HG03135 (cell line): ENCODE measurements around the gene PRPS1.
"Not testable (repeated sequence)": the region's sequence is repeated elsewhere in the genome, so short reads cannot be mapped to it uniquely, and the experiment has no call there.

Experiments used
- ATAC-seq: cut with Tn5 transposase; IDR thresholded peaks from one replicate; pipeline ENCODE4 v1.9.1; 2021; ENCODE audit warnings: mild to moderate bottlenecking, moderate library complexity; ENCODE audit not compliant: unreplicated experiment

The PRPS1 gene

GRCh38 chrX:107674480-107675364, 46.4 kb downstream of the PRPS1 start:
- peak; percentile 11 for ATAC-seq

GRCh38 chrX:107675365-107675654, 47.0 kb downstream of the PRPS1 start:
- no peak for ATAC-seq

- ATAC-seq = no peak
Measured at GRCh38 chrX:107675823-107676555, 47.7 kb downstream of the PRPS1 start.

DNA sequence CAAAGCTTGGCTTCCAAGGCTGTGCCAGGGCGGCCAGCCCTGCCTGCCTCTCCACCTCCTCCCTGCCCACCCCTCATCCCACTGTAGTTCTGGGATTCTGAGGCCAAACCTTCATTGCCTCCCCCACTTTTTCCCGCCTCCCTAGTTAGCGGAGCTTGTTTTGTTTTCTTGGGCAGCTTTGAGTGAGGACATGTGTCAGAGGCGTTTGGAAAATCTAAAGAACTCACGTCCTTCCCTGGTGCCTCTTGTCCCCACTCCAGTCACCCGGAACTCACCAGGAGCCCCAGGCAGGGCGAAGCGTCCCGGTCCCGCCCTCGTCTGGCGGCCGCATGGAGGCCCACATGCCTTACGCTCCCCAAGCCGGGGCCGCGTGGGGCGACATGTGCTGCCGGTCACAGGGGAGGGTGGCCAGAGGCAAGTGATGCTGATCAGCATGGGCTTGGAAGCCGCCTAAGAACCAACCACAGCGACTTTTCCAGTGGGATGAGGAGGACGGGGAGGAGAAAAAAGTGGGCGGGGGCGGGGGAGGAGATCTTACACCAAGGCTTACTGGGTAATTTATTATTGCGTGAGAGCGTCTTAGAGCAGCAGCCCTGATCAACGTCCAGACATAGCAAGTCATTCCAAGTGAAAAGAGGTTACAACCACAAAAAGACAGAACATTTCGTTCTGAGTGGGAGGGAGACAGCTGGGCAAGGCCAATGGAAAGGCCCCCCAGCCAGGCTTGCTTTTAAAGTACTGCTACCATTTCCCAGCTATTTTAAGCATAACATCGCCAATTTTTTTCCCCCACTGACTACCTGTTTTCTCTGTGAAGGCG, 48.5 kb downstream of the PRPS1 start:
- ATAC-seq = no peak

GRCh38 chrX:107677501-107677901, 49.2 kb downstream of the PRPS1 start:
- no peak for ATAC-seq

DNA sequence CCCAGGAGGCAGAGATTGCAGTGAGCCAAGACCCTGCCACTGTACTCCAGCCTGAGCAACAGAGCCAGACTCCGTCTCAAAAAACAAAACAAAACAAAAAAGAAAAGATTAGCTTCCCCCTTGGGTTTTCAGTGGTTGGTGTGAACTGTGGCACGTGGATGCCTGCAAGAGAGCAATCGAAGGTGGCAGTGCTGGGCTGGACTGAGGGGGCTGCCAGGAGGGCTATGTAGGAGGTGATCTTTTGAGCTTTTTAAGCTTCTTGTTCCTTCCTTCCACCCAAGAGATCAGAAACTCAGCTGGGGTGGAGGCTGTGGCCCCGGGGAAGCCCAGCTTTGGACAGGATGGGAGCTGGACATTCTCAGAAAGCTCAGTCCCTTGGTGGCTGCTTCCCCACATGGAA, 49.6 kb downstream of the PRPS1 start:
- no peak for ATAC-seq

- no peak for ATAC-seq
Measured at GRCh38 chrX:107678957-107679740, 50.8 kb downstream of the PRPS1 start.

DNA sequence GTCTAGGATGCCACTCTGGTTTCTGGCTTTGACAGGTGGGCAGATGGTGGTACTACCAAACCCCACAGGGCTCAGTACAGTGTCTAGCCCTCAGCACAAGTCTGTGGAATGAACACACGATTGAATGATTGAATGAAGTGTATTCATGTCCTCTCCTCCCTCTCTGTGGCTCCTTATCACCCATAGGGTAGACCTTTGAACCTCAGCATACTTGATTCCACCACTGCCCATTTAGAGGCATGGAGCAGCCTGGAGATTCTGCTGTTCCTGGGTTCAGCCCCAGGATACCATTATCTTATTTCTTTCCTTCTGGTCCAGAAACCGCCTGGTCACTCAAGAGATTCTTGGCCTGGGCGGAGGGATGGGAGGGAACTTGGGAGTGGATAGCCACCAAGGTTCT, 53.9 kb downstream of the PRPS1 start:
- no peak for ATAC-seq

GRCh38 chrX:107683124-107683895, 55.0 kb downstream of the PRPS1 start:
- no peak for ATAC-seq

DNA sequence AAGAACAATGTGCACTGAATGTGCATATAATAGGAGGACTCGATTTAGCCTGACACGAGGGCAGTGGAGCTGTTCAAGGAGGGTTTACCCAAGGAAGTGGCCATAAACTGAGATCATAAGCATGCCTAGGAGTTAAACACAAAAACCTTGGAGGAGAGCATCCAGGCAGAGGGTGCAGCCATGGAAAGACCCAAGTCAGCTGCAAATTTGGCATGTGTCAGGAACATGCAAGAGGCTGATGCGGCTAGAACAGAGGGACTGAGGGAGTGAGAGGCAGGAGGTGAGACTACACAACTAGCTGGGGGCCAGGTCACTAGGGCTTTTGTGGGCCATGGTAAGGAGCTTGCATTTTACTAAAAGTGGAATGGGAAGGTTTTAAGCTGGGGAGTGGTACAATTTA, 55.6 kb downstream of the PRPS1 start:
- no peak for ATAC-seq

DNA sequence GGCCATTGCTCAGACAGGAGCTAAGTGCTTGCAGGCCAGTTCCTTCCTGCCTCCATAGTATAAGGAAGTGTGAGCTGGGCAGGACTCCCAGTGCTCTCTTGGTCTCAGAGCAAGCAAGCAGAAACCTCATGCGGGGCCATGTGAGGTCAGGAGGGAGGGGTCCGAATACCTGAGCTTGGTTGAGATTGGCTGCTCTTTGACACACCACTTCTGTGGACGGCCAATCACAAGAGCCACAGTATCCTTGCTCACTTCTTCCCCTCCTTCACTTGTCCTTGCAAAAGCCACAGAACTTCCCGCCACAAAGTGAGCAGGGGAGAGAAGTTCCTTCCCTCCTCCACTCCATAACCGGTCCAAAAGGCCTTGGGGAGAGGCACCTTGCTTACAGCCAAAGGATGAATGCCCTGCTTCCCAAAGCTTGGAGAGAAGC, 56.7 kb downstream of the PRPS1 start:
- peak; percentile 78 for ATAC-seq

GRCh38 chrX:107685586-107685985, 57.3 kb downstream of the PRPS1 start:
- not testable (repeated sequence) for ATAC-seq

GRCh38 chrX:107686026-107686425, 57.7 kb downstream of the PRPS1 start:
- no peak for ATAC-seq

DNA sequence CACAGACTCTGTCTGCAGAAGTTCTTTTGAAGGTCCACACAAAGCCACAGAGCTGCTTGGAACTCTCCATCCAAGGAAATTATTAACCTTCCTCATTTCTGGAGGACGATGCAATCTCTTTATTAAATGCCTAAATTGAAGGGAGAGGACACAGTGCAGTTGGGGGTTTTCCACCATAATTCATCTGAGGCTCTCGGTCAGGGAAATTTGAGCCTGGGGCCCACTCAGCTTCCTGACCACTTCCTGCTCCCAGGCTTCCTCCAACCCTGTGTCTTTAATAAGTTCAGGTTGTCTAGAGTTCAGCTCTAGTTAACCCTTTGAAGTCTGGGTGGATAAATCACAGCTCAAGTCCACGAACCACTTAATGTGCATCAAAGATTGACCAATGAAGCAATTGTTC, 58.5 kb downstream of the PRPS1 start:
- ATAC-seq = no peak

GRCh38 chrX:107687445-107687844, 59.1 kb downstream of the PRPS1 start:
- no peak for ATAC-seq

GRCh38 chrX:107691024-107691448, 62.7 kb downstream of the PRPS1 start:
- ATAC-seq = no peak

GRCh38 chrX:107699616-107700015, 71.3 kb downstream of the PRPS1 start:
- no peak for ATAC-seq

GRCh38 chrX:107700317-107700774, 72.0 kb downstream of the PRPS1 start:
- ATAC-seq = no peak
